Right renal cortex interstitium (tissue), 3 donors: Measurements from ENCODE around the gene C20orf204. TPM values are rescaled to one million over a fixed set of nuclear protein-coding genes. Genes with fewer than 3 reads are reported as not detected.

Experiments used
- DNase-seq, 3 donors: peaks; one replicate each; pipeline ENCODE4 v3.0.0-alpha.2; 2013; ENCODE audit warnings: low read depth in 3 of 3, low spot score in 2 of 3
- polyA plus RNA-seq, 3 donors: library from polyadenylated mRNA; unstranded; fragments of 120-200 nt; gene quantifications; one replicate each; pipeline ENCODE4 v1.2.1, GENCODE V29; 2013; ENCODE audit not compliant: insufficient read length in 3 of 3

C20orf204 gene
- polyA plus RNA-seq, 3 donors = 0.40 to 0.51 (median 0.43) TPM

- DNase-seq = no peak
Observed at GRCh38 chr20:64069209-64069613, 33.2 kb downstream of the C20orf204 start.

- DNase-seq = no peak
Observed at GRCh38 chr20:64069614-64070243, 33.7 kb downstream of the C20orf204 start.

- no peak for DNase-seq
Observed at GRCh38 chr20:64070244-64070993, 34.4 kb downstream of the C20orf204 start.

- DNase-seq = no peak
Observed at GRCh38 chr20:64071341-64072332, 35.7 kb downstream of the C20orf204 start.

GRCh38 chr20:64072498-64073063, 36.6 kb downstream of the C20orf204 start:
- DNase-seq = no peak

- no peak for DNase-seq
Observed at GRCh38 chr20:64073476-64074183, 37.6 kb downstream of the C20orf204 start.

GRCh38 chr20:64074184-64074789, 38.3 kb downstream of the C20orf204 start:
- DNase-seq = no peak

- no peak for DNase-seq
Observed at GRCh38 chr20:64074963-64075362, 39.0 kb downstream of the C20orf204 start.

- DNase-seq = no peak
Observed at GRCh38 chr20:64075556-64075955, 39.6 kb downstream of the C20orf204 start.

- DNase-seq = no peak
Observed at GRCh38 chr20:64076061-64076997, 40.3 kb downstream of the C20orf204 start.

GRCh38 chr20:64077094-64077493, 41.1 kb downstream of the C20orf204 start:
- DNase-seq = no peak

GRCh38 chr20:64077541-64077875, 41.5 kb downstream of the C20orf204 start:
- DNase-seq = no peak

GRCh38 chr20:64077876-64078551, 42.0 kb downstream of the C20orf204 start:
- no peak for DNase-seq

- DNase-seq = no peak
Observed at GRCh38 chr20:64078934-64079272, 42.9 kb downstream of the C20orf204 start.

GRCh38 chr20:64079273-64080012, 43.5 kb downstream of the C20orf204 start, which contains the start of gene RGS19:
Gene RGS19 (minus strand): TSS chr20:64079518. CDS start chr20:64076886, 2,632 bp downstream.
- DNase-seq = no peak

- no peak for DNase-seq
Observed at GRCh38 chr20:64080013-64080812, 44.2 kb downstream of the C20orf204 start, which contains the start of gene OPRL1. Gene OPRL1 (plus strand): TSS chr20:64080082. CDS start chr20:64092721, 12,639 bp downstream.
